ENCODE measurements around the gene TRIM63. TPM values are rescaled to one million over a fixed set of nuclear protein-coding genes. Genes with fewer than 3 reads are reported as not detected.

Gene TRIM63
- total RNA-seq, 1 donor from 2014 or later: not detected

DNA sequence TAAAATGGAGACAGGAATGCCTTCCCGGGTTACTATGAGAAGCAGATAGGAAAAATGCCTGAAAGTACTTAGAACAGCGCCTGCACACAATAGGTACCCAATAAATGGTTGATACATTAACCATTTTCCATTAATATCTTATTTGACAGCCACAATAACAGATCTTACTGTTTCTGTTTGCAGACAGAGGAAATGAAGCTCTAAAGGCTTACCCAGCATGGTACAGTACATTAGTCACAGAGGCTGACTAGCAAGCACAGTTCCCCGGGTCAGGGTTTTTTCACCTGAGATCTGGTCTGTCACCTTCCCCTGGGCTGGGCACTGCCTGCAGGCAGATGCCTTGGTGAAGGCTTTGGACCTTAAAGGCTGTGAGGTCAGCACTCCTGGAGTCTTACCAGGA is 2.9 kb downstream of the TRIM63 start:
- DNase-seq (ENCODE audit: extremely low spot score, unreplicated experiment): no peak
- H3K9me3 Mint-ChIP-seq (ENCODE audit: unreplicated experiment): no peaks in the 10 kb centered on the region
- TF ChIP-seq, protein P1, sequence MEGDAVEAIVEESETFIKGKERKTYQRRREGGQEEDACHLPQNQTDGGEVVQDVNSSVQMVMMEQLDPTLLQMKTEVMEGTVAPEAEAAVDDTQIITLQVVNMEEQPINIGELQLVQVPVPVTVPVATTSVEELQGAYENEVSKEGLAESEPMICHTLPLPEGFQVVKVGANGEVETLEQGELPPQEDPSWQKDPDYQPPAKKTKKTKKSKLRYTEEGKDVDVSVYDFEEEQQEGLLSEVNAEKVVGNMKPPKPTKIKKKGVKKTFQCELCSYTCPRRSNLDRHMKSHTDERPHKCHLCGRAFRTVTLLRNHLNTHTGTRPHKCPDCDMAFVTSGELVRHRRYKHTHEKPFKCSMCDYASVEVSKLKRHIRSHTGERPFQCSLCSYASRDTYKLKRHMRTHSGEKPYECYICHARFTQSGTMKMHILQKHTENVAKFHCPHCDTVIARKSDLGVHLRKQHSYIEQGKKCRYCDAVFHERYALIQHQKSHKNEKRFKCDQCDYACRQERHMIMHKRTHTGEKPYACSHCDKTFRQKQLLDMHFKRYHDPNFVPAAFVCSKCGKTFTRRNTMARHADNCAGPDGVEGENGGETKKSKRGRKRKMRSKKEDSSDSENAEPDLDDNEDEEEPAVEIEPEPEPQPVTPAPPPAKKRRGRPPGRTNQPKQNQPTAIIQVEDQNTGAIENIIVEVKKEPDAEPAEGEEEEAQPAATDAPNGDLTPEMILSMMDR (IDR thresholded peaks at IDR 0.05): no peak
- H3K27me3 Mint-ChIP-seq (ENCODE audit: unreplicated experiment): peaks cover 20% of the 10 kb centered on the region
- no peak overlapping the region for H3K4me3 Mint-ChIP-seq (ENCODE audit: unreplicated experiment)
- no peaks in the 10 kb centered on the region for H3K36me3 Mint-ChIP-seq (ENCODE audit: unreplicated experiment)
- no peaks in the 10 kb centered on the region for H3K4me1 Mint-ChIP-seq (ENCODE audit: unreplicated experiment)
- no peak overlapping the region for H3K27ac Mint-ChIP-seq (ENCODE audit: unreplicated experiment)

- no peaks in the 10 kb centered on the region for H3K4me1 Mint-ChIP-seq (ENCODE audit: unreplicated experiment)
- H3K27ac Mint-ChIP-seq (ENCODE audit: unreplicated experiment): no peak overlapping the region
- H3K36me3 Mint-ChIP-seq (ENCODE audit: unreplicated experiment): no peaks in the 10 kb centered on the region
- TF ChIP-seq, protein P1 (IDR thresholded peaks at IDR 0.05): no peak
- H3K4me3 Mint-ChIP-seq (ENCODE audit: unreplicated experiment): no peak overlapping the region
- H3K9me3 Mint-ChIP-seq (ENCODE audit: unreplicated experiment): no peaks in the 10 kb centered on the region
- peaks cover 36% of the 10 kb centered on the region for H3K27me3 Mint-ChIP-seq (ENCODE audit: unreplicated experiment)
- no peak for DNase-seq (ENCODE audit: extremely low spot score, unreplicated experiment)
Measured at GRCh38 chr1:26060832-26061574, 6.4 kb downstream of the TRIM63 start.

GRCh38 chr1:26059906-26060305 is 7.5 kb downstream of the TRIM63 start:
- Mint-ChIP-seq H3K27me3 (ENCODE audit: unreplicated experiment) (peaks cover 40% of the 10 kb centered on the region), H3K4me1 (ENCODE audit: unreplicated experiment) (no peaks in the 10 kb centered on the region), H3K36me3 (ENCODE audit: unreplicated experiment) (no peaks in the 10 kb centered on the region), H3K27ac (ENCODE audit: unreplicated experiment) (no peak overlapping the region), H3K9me3 (ENCODE audit: unreplicated experiment) (no peaks in the 10 kb centered on the region), H3K4me3 (ENCODE audit: unreplicated experiment) (no peak overlapping the region)
- DNase-seq (ENCODE audit: extremely low spot score, unreplicated experiment): no peak
- TF ChIP-seq, protein P1 (IDR thresholded peaks at IDR 0.05): no peak

DNA sequence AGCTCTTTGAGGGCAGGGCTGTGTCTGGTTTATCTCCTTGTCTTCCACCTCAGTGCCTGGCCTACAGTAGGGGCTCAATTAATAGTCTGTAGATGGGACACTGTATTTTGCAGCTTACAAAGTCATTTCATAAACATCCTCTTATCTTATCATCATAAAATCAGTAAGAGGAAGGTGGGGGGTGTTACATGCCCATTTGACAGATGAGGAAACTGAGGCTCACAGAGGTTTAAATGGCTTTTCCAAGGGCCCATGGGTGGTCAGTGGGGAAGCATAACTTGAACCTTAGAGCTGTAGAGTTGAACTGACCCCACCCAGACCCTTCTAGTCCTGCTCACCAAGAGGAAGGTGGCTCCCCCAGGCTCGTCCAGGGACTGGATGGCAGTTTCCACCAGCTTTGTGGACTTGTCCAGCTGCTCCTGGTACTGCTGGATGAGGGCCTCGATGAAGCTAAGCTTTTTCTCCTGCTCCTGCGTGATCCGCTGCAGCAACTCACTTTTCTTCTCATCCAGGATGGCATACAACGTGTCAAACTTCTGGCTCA is 9.3 kb downstream of the TRIM63 start:
- TF ChIP-seq, protein P1 (IDR thresholded peaks at IDR 0.05): no peak
- no peak overlapping the region for H3K27ac Mint-ChIP-seq (ENCODE audit: unreplicated experiment)
- no peak overlapping the region for H3K4me3 Mint-ChIP-seq (ENCODE audit: unreplicated experiment)
- no peaks in the 10 kb centered on the region for H3K9me3 Mint-ChIP-seq (ENCODE audit: unreplicated experiment)
- H3K36me3 Mint-ChIP-seq (ENCODE audit: unreplicated experiment): no peaks in the 10 kb centered on the region
- no peak for DNase-seq (ENCODE audit: extremely low spot score, unreplicated experiment)
- peaks cover 52% of the 10 kb centered on the region for H3K27me3 Mint-ChIP-seq (ENCODE audit: unreplicated experiment)
- no peaks in the 10 kb centered on the region for H3K4me1 Mint-ChIP-seq (ENCODE audit: unreplicated experiment)

GRCh38 chr1:26057189-26057588 is 10.2 kb downstream of the TRIM63 start:
- no peak overlapping the region for H3K4me3 Mint-ChIP-seq (ENCODE audit: unreplicated experiment)
- H3K4me1 Mint-ChIP-seq (ENCODE audit: unreplicated experiment): no peaks in the 10 kb centered on the region

More at GRCh38 chr1:26057189-26057588, 10.2 kb downstream of the TRIM63 start:
- DNase-seq (ENCODE audit: extremely low spot score, unreplicated experiment): no peak
- Mint-ChIP-seq H3K36me3 (ENCODE audit: unreplicated experiment) (no peaks in the 10 kb centered on the region), H3K9me3 (ENCODE audit: unreplicated experiment) (no peaks in the 10 kb centered on the region), H3K27me3 (ENCODE audit: unreplicated experiment) (peaks cover 51% of the 10 kb centered on the region), H3K27ac (ENCODE audit: unreplicated experiment) (no peak overlapping the region)
- TF ChIP-seq, protein P1 (IDR thresholded peaks at IDR 0.05): no peak

All from osteocyte (in vitro differentiated cells).